GM19239 (cell line): ENCODE results near the gene PPIP5K2.

ENCODE experiments used
- DNase-seq: peaks from one replicate; pipeline ENCODE4 v3.0.0; 2011; ENCODE audit warnings: low spot score; ENCODE audit not compliant: insufficient read length
- FAIRE-seq: peaks from 2 replicates; lab custom pipeline; 2011; peaks lifted over from hg19 to GRCh38; lab: Jason Lieb, UNC

Gene PPIP5K2

GRCh38 chr5:103232393-103232999 lies 112.4 kb downstream of the PPIP5K2 start:
- FAIRE-seq = peak; percentile 89

DNA sequence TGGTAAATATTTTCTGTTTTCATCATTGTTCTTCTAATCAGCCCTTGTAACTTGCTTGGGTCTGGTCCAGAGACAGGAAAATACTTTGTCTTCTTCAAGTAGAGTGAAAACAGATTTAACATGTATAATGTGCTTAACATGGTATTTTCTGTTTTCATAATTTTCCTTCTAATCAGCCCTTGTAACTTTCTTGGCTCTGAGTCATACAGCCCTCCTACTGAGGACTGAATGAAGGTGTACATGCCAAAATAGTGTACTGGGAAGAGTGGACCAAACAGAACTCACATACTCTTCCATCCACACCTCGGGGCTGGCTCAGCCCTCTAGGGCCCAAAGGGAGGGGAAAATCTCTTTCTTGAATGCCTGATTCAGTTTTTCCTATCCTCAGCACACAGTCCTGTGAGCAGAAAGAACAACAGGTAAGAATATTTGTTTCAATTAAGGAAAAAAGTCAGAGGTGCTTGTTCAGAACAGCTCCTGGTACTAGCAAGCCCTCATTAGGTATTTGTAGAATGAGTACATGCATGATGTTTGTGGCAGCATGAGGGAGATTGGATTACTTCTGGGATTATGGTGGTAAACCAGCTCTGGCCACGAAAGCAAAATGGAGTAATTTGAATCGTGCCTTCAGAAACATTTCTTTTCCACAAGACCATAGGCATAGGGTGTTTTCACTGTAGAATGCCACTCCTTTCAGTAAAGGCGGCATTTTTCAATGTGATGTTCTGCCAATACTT lies 114.3 kb downstream of the PPIP5K2 start:
- FAIRE-seq (no peak), DNase-seq (no peak)

More at GRCh38 chr5:103232393-103232999, 112.4 kb downstream of the PPIP5K2 start:
- no peak for DNase-seq

- FAIRE-seq = no peak
- no peak for DNase-seq
These were observed 115.8 kb downstream of the PPIP5K2 start for GRCh38 chr5:103235891-103236290.

- DNase-seq (no peak), FAIRE-seq (no peak)
These were observed 117.7 kb downstream of the PPIP5K2 start for GRCh38 chr5:103237778-103238177.

DNA sequence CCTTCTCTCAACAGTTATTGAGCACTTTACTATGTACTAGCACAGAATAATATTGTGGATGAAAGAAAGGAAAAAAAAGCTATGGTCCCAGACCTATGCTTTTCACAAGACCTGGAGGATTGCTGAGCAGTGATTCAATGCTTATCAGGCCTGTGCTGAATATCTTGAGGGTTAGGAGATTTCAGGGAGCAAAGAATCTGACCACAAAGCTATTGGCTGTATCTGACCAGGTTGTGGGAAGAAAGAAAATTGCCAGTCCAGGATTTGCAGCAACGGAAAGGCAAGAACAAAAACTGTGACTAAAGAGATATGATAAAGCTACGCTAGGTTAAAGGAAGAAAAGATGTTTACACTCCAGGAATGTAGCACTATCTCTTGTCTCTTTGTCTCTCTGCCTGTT lies 123.6 kb downstream of the PPIP5K2 start:
- FAIRE-seq (no peak), DNase-seq (no peak)

DNA sequence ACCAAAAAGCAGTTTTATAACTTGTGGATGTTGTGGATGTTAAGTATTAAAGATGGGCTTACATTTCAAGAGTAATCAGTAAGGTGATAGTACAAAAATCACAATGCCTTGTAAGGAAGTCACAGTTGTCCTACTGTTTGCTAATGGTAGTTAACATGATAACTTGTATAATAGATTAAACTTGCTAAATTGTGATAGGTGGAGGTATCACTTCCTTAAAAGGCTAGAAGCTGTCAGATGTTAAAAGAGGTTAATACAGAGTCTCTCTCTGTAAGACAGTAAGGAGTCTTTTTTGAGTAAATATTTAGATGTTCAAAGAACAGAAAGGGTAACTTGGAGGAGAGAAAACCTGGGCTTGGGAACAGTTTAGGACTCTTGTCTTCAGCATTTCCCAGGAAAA lies 124.3 kb downstream of the PPIP5K2 start:
- no peak for FAIRE-seq
- DNase-seq = no peak

- no peak for FAIRE-seq
- DNase-seq = no peak
These were observed 125.7 kb downstream of the PPIP5K2 start for GRCh38 chr5:103245761-103246160.

GRCh38 chr5:103247118-103247517 lies 127.0 kb downstream of the PPIP5K2 start:
- FAIRE-seq (no peak), DNase-seq (no peak)

- FAIRE-seq = no peak
These were observed 129.0 kb downstream of the PPIP5K2 start for GRCh38 chr5:103249068-103249467.

GRCh38 chr5:103254921-103255320 lies 134.8 kb downstream of the PPIP5K2 start:
- DNase-seq (no peak), FAIRE-seq (no peak)

More at GRCh38 chr5:103249068-103249467, 129.0 kb downstream of the PPIP5K2 start:
- no peak for DNase-seq

- FAIRE-seq (no peak), DNase-seq (no peak)
These were observed 135.6 kb downstream of the PPIP5K2 start for GRCh38 chr5:103255691-103256090.

- DNase-seq (no peak), FAIRE-seq (no peak)
These were observed 136.1 kb downstream of the PPIP5K2 start for GRCh38 chr5:103256178-103256577.

DNA sequence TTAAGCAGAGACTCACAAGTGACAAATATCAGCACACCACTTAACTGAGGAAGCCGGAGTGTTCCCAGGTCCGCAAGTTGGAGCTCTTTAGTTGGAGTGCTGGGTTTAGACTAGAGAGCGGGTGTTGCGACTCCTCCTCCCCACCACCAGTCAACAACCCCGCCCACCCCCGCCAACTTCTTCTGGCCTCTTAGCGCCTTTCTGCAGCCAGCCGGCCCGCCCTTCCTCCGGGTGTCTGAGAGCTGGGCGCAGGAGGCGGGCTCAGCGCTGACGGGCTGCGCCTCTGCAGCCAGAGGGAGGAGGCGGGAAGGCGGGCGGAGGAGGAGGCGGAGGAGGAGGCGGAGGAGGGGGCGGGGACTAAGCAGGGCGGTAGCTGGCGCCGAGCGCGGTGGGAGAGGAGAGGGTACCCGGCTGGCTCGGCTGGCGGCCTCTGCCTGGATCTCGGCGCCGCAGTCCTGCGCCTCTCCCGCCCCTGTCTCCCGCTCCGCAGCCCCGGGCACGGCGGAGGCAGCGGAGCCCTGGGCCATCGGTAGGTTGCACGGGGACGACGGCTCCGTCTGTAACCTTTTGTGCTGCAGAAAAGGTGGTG lies 138.4 kb downstream of the PPIP5K2 start, which contains the start of gene MACIR:
Gene MACIR, plus strand, starts transcription at position 396 of the 589 bp plus-strand sequence. CDS start 17,157 bp downstream, outside the sequence.
- DNase-seq (peak; percentile 62), FAIRE-seq (peak; percentile 98)

- DNase-seq = peak; percentile 4
- FAIRE-seq = no peak
These were observed 139.0 kb downstream of the PPIP5K2 start for GRCh38 chr5:103258957-103259704.

- DNase-seq = no peak
- FAIRE-seq = peak; percentile 86
These were observed 139.7 kb downstream of the PPIP5K2 start for GRCh38 chr5:103259705-103260355.

- DNase-seq = peak; percentile 14
- FAIRE-seq = peak; percentile 93
These were observed 140.8 kb downstream of the PPIP5K2 start for GRCh38 chr5:103260951-103261350.
